HG02884 (cell line): Measurements from ENCODE around the gene SYDE1.

Experiments used
- ATAC-seq: cut with Tn5 transposase; IDR thresholded peaks from one replicate; pipeline ENCODE4 v1.9.1; 2021; ENCODE audit warnings: mild to moderate bottlenecking, moderate library complexity; ENCODE audit not compliant: unreplicated experiment

SYDE1 gene

GRCh38 chr19:15124572-15125231 lies 17.5 kb downstream of the SYDE1 start:
- ATAC-seq, result peak; percentile 39

GRCh38 chr19:15125232-15126067 lies 18.2 kb downstream of the SYDE1 start:
- ATAC-seq, result peak; percentile 86

GRCh38 chr19:15126131-15126910 lies 19.1 kb downstream of the SYDE1 start:
- no peak for ATAC-seq

GRCh38 chr19:15128162-15128770 lies 21.1 kb downstream of the SYDE1 start:
- ATAC-seq, result no peak

- ATAC-seq, result no peak
Observed at GRCh38 chr19:15129856-15130585, 22.8 kb downstream of the SYDE1 start.

- ATAC-seq, result no peak
Observed at GRCh38 chr19:15136234-15136954, 29.2 kb downstream of the SYDE1 start.

GRCh38 chr19:15137777-15138176 lies 30.6 kb downstream of the SYDE1 start:
- ATAC-seq, result no peak

- no peak for ATAC-seq
Observed at GRCh38 chr19:15138427-15138826, 31.2 kb downstream of the SYDE1 start.

GRCh38 chr19:15141143-15141542 lies 33.9 kb downstream of the SYDE1 start:
- no peak for ATAC-seq

GRCh38 chr19:15142313-15142712 lies 35.1 kb downstream of the SYDE1 start:
- ATAC-seq, result no peak

GRCh38 chr19:15144046-15144646 lies 36.9 kb downstream of the SYDE1 start:
- ATAC-seq, result no peak

GRCh38 chr19:15147090-15147489 lies 39.9 kb downstream of the SYDE1 start:
- no peak for ATAC-seq

- ATAC-seq, result no peak
Observed at GRCh38 chr19:15149737-15150136, 42.5 kb downstream of the SYDE1 start.

- no peak for ATAC-seq
Observed at GRCh38 chr19:15154002-15154612, 46.9 kb downstream of the SYDE1 start.

- no peak for ATAC-seq
Observed at GRCh38 chr19:15155296-15155695, 48.1 kb downstream of the SYDE1 start.

GRCh38 chr19:15156391-15156790 lies 49.2 kb downstream of the SYDE1 start:
- no peak for ATAC-seq

- no peak for ATAC-seq
Observed at GRCh38 chr19:15159251-15159650, 52.0 kb downstream of the SYDE1 start.

- no peak for ATAC-seq
Observed at GRCh38 chr19:15161028-15161984, 54.1 kb downstream of the SYDE1 start.
